ENCODE measurements around the gene MYCL. TPM values are rescaled to one million over a fixed set of nuclear protein-coding genes. Genes with fewer than 3 reads are reported as not detected.

The MYCL gene
- total RNA-seq, 1 donor from 2014 or later: 17.2 TPM

- Histone ChIP-seq H3K36me3 (no peaks in the 10 kb centered on the region), H3K4me3 (no peak overlapping the region), H3K9me3 (no peaks in the 10 kb centered on the region), H3K27ac (no peak overlapping the region), H3K27me3 (no peaks in the 10 kb centered on the region), H3K4me1 (peaks cover 19% of the 10 kb centered on the region)
- DNase-seq (ENCODE audit: extremely low spot score in 2 of 2): no peak
- TF ChIP-seq POLR2A (IDR thresholded peaks at IDR 0.05) (no peak), POLR2AphosphoS5 (IDR thresholded peaks at IDR 0.05; ENCODE audit: insufficient read depth in 1 of 2, low read depth in 1 of 2) (peak in 1 of 2 donors; percentile 42)
- intact Hi-C loops (cut with DNase I): no loop called here
Observed at GRCh38 chr1:39943471-39944290, 42.0 kb upstream of the MYCL start.

GRCh38 chr1:39940980-39941871, 39.5 kb upstream of the MYCL start:
- Histone ChIP-seq H3K27me3 (no peaks in the 10 kb centered on the region), H3K36me3 (no peaks in the 10 kb centered on the region), H3K9me3 (no peaks in the 10 kb centered on the region), H3K27ac (no peak overlapping the region), H3K4me3 (no peak overlapping the region), H3K4me1 (peaks cover 23% of the 10 kb centered on the region)
- intact Hi-C loops (cut with DNase I): no loop called here
- DNase-seq (ENCODE audit: extremely low spot score in 2 of 2): no peak
- TF ChIP-seq POLR2AphosphoS5 (IDR thresholded peaks at IDR 0.05; ENCODE audit: insufficient read depth in 1 of 2, low read depth in 1 of 2) (no peak), CTCF (IDR thresholded peaks at IDR 0.05) (no peak), POLR2A (IDR thresholded peaks at IDR 0.05) (no peak)

GRCh38 chr1:39940253-39940652, 38.5 kb upstream of the MYCL start:
- Histone ChIP-seq H3K27me3 (no peaks in the 10 kb centered on the region), H3K4me3 (no peak overlapping the region), H3K27ac (no peak overlapping the region), H3K36me3 (no peaks in the 10 kb centered on the region), H3K4me1 (peaks cover 28% of the 10 kb centered on the region), H3K9me3 (no peaks in the 10 kb centered on the region)
- intact Hi-C loops (cut with DNase I): no loop called here
- no peak for DNase-seq (ENCODE audit: extremely low spot score in 2 of 2)
- TF ChIP-seq CTCF (IDR thresholded peaks at IDR 0.05): no peak
- TF ChIP-seq POLR2A (IDR thresholded peaks at IDR 0.05): no peak
- no peak for TF ChIP-seq POLR2AphosphoS5 (IDR thresholded peaks at IDR 0.05; ENCODE audit: insufficient read depth in 1 of 2, low read depth in 1 of 2)

GRCh38 chr1:39938856-39939255, 37.1 kb upstream of the MYCL start:
- peaks cover 42% of the 10 kb centered on the region for H3K4me1 ChIP-seq
- no peaks in the 10 kb centered on the region for H3K9me3 ChIP-seq
- no peak for DNase-seq (ENCODE audit: extremely low spot score in 2 of 2)
- no peak for TF ChIP-seq CTCF (IDR thresholded peaks at IDR 0.05)
- TF ChIP-seq POLR2A (IDR thresholded peaks at IDR 0.05): no peak
- no peak for TF ChIP-seq POLR2AphosphoS5 (IDR thresholded peaks at IDR 0.05; ENCODE audit: insufficient read depth in 1 of 2, low read depth in 1 of 2)
- no peaks in the 10 kb centered on the region for H3K36me3 ChIP-seq
- H3K27me3 ChIP-seq: no peaks in the 10 kb centered on the region
- no peak overlapping the region for H3K4me3 ChIP-seq
- intact Hi-C loops (cut with DNase I): no loop called here
- H3K27ac ChIP-seq: no peak overlapping the region

- no peak overlapping the region for H3K27ac ChIP-seq
- DNase-seq (ENCODE audit: extremely low spot score in 2 of 2): no peak
- H3K4me3 ChIP-seq: no peak overlapping the region
- H3K4me1 ChIP-seq: peaks cover 48% of the 10 kb centered on the region
- intact Hi-C loops (cut with DNase I): no loop called here
- H3K9me3 ChIP-seq: no peaks in the 10 kb centered on the region
- no peaks in the 10 kb centered on the region for H3K27me3 ChIP-seq
- no peaks in the 10 kb centered on the region for H3K36me3 ChIP-seq
- TF ChIP-seq POLR2AphosphoS5 (IDR thresholded peaks at IDR 0.05; ENCODE audit: insufficient read depth in 1 of 2, low read depth in 1 of 2) (no peak), POLR2A (IDR thresholded peaks at IDR 0.05) (no peak), CTCF (IDR thresholded peaks at IDR 0.05) (no peak)
Observed at GRCh38 chr1:39936724-39937491, 35.2 kb upstream of the MYCL start.
